B cell (primary cell): ENCODE results near the gene PHACTR2. TPM values are rescaled to one million over a fixed set of nuclear protein-coding genes. Genes with fewer than 3 reads are reported as not detected.

Experiments used
- ATAC-seq: fragments of 200-7000 bp; cut with Tn5 transposase; one replicate; pipeline ENCODE4 v1.10.0; 2021; ENCODE audit warnings: low read depth, mild to moderate bottlenecking, moderate number of reproducible peaks, moderate library complexity
- CTCF ChIA-PET: fragments of 350-600 bp; sonication (Branson Sonifier 250); formaldehyde crosslinking; loops from one replicate; lab custom pipeline; 2021; ENCODE audit warnings: antibody characterized with exemption, inconsistent platforms; lab: Charles Lee
- POLR2A ChIA-PET: fragments of 350-600 bp; sonication (Branson Sonifier 250); formaldehyde crosslinking; loops from one replicate; lab custom pipeline; 2021; ENCODE audit warnings: antibody characterized with exemption; lab: Charles Lee
- DNase-seq: peaks from one replicate; pipeline ENCODE4 v3.0.0; 2013
- H2AFZ ChIP-seq: 2 replicates; pipeline ENCODE4 v1.6.1; 2012; ENCODE audit warnings: mild to moderate bottlenecking, low read depth, low read length; ENCODE audit not compliant: insufficient read depth, poor library complexity, severe bottlenecking
- H3K27ac ChIP-seq, 2 donors: 1 replicate in 1 of 2; 2 replicates in 1 of 2; pipeline ENCODE4 v1.5.1; 2012 to 2013; ENCODE audit warnings: low read length in 2 of 2, mild to moderate bottlenecking in 2 of 2, moderate library complexity in 1 of 2
- H3K27me3 ChIP-seq, 4 experiments: fragments of 200-600 bp in 1 of 4; sonication (generic) in 1 of 4; replicated peaks in 1 of 4; 1 replicate in 2 of 4; 2 replicates in 2 of 4; pipeline versions ENCODE4 v1.6.1 to v1.7.0; 2013 to 2016; ENCODE audit warnings: low read length in 3 of 4, mild to moderate bottlenecking in 2 of 4, mixed read lengths in 1 of 4, moderate library complexity in 1 of 4; ENCODE audit not compliant: insufficient read depth in 4 of 4, control insufficient read depth in 3 of 4; ENCODE audit errors: control extremely low read depth in 1 of 4
- H3K36me3 ChIP-seq, 2 experiments: replicated peaks in 1 of 2; 1 replicate in 1 of 2; 2 replicates in 1 of 2; pipeline versions ENCODE4 v1.6.1 to v1.7.1; 2013; ENCODE audit warnings: low read length in 1 of 2; ENCODE audit not compliant: insufficient read depth in 2 of 2, control insufficient read depth in 1 of 2; ENCODE audit errors: control extremely low read depth in 1 of 2, extremely low read depth in 1 of 2
- H3K4me1 ChIP-seq, 2 donors: fragments of 200-600 bp in 1 of 2; sonication (generic) in 1 of 2; 1 replicate in 1 of 2; 2 replicates in 1 of 2; pipeline versions ENCODE4 v1.5.1 to v1.6.1; 2013 to 2017; ENCODE audit warnings: low read length in 2 of 2; ENCODE audit not compliant: control insufficient read depth in 2 of 2, insufficient read depth in 2 of 2
- H3K4me2 ChIP-seq: replicated peaks from 2 replicates; pipeline ENCODE3; 2012; ENCODE audit warnings: mild to moderate bottlenecking, low read depth, low read length; ENCODE audit not compliant: poor library complexity, severe bottlenecking
- H3K4me3 ChIP-seq, 5 experiments: fragments of 200-600 bp in 1 of 5; sonication (generic) in 1 of 5; 1 replicate in 3 of 5; 2 replicates in 2 of 5; pipeline versions ENCODE4 v1.5.1 to v1.7.0; 2011 to 2016; ENCODE audit warnings: low read length in 4 of 5, mild to moderate bottlenecking in 4 of 5, low read depth in 2 of 5, control low read depth in 1 of 5, moderate library complexity in 1 of 5; ENCODE audit not compliant: insufficient read depth in 1 of 5; ENCODE audit errors: control extremely low read depth in 1 of 5, extremely low read depth in 1 of 5
- H3K79me2 ChIP-seq: fragments of 200-600 bp; sonication (generic); one replicate; pipeline ENCODE4 v1.6.0; 2016; ENCODE audit warnings: low read length; ENCODE audit not compliant: control insufficient read depth, insufficient read depth
- H3K9ac ChIP-seq: fragments of 200-600 bp; sonication (generic); 2 replicates; pipeline ENCODE4 v1.6.1; 2017; ENCODE audit warnings: mild to moderate bottlenecking, low read length, moderate library complexity
- H3K9me3 ChIP-seq, 3 donors: one replicate each; pipeline versions ENCODE4 v1.6.1 to v1.7.1; 2013; ENCODE audit warnings: low read length in 2 of 3; ENCODE audit not compliant: control insufficient read depth in 2 of 3, insufficient read depth in 1 of 3; ENCODE audit errors: control extremely low read depth in 1 of 3
- H4K20me1 ChIP-seq: 2 replicates; pipeline ENCODE4 v1.6.0; 2012; ENCODE audit warnings: mild to moderate bottlenecking, low read length; ENCODE audit not compliant: insufficient read depth, control insufficient read depth, poor library complexity, severe bottlenecking
- H3K27ac Mint-ChIP-seq: one replicate; pipeline ENCODE4 v1.8.0; 2021; ENCODE audit warnings: mixed read lengths
- H3K27me3 Mint-ChIP-seq: one replicate; pipeline ENCODE4 v1.8.0; 2021; ENCODE audit warnings: mixed read lengths
- H3K4me1 Mint-ChIP-seq: one replicate; pipeline ENCODE4 v1.8.0; 2021; ENCODE audit warnings: mixed read lengths
- H3K4me3 Mint-ChIP-seq: one replicate; pipeline ENCODE4 v1.8.0; 2021; ENCODE audit warnings: mixed read lengths
- H3K9me3 Mint-ChIP-seq: one replicate; pipeline ENCODE4 v1.8.0; 2022; ENCODE audit warnings: mixed read lengths; ENCODE audit not compliant: insufficient read depth
- EZH2 ChIP-seq: IDR thresholded peaks from 2 replicates; pipeline ENCODE4 v1.6.1; 2012; ENCODE audit warnings: borderline replicate concordance, low read depth, mild to moderate bottlenecking, moderate library complexity, low read length; ENCODE audit not compliant: insufficient read depth, poor library complexity, severe bottlenecking
- WGBS: methylation state at CpG from one replicate; pipeline ENCODE4 v1.1.5; 2013; ENCODE audit warnings: missing lambda C conversion rate; ENCODE audit not compliant: insufficient coverage; 5-methylcytosine and 5-hydroxymethylcytosine counted together
- intact Hi-C: fragments of 100-400 bp; cut with micrococcal nuclease; formaldehyde crosslinking; loops from one replicate; pipeline ENCODE4 v1.10.0; 2022
- polyA plus RNA-seq: library from polyadenylated mRNA; depleted of rRNA; stranded (reverse); fragments of >200 nt; gene quantifications from 2 replicates; pipeline ENCODE4 v1.2.3, GENCODE V29; 2012
- total RNA-seq, 2 donors: library from RNA; stranded (reverse); fragments of 120-200 nt in 1 of 2; gene quantifications; 1 replicate in 1 of 2; 2 replicates in 1 of 2; pipeline versions ENCODE4 v1.2.3 to v1.2.4, GENCODE V29; 2013 to 2022
- TF ChIP-seq, protein P1 (sequence below): fragments of 200-600 bp; IDR thresholded peaks from one replicate; pipeline ENCODE4 v1.8.0; 2022; ENCODE audit warnings: antibody characterized with exemption, mild to moderate bottlenecking

Gene PHACTR2
- total and polyA plus RNA-seq, 2 donors (not counting 1 experiment from before 2014, with no cell fraction given), result 1.1 to 10.6 TPM

DNA sequence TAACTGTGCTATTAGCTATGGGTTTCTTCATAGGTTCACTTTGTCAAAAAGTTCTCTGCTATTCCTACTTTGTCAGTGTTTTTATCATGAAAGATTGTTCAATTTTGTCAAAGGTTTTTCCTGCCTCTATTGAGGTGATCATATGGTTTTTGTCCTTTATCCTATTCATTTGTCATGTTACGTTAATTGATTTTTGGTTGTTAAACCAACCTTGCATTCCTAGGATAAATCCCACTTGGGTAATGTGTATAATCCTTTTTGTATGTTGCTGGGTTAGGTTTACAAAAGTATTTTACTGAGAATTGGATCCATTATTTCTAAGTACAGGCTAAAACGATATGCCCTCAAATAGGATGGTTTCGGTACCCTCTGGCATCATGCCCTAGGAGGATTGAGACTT, 5.0 kb downstream of the PHACTR2 start:
- no peak overlapping the region for H3K4me2 ChIP-seq

DNA sequence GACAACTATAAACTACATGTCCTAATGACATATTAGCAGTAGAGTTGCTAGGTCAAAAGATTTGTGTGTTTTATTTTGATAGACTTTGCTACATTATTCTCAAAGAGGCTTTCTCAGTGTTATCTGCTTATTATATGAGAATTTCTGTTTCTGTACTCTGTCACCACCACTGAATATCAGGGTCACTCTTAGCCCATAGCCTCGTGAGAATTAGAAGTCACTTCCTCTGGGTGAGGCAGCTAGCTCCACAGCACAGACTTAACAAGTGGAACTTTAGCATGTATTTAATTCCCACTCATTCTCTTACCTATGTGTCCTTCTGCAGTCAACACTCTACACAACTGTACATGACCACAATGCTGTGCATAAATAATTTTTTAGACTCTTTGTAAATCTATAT, 6.7 kb downstream of the PHACTR2 start:
- ChIA-PET CTCF (no interaction called here), POLR2A (no interaction called here)
- ATAC-seq (no peak), DNase-seq (no peak)
- no peaks in the 10 kb centered on the region for H3K4me1 ChIP-seq
- H3K9ac ChIP-seq, result no peak overlapping the region
- no peak overlapping the region for H3K27ac ChIP-seq
- H3K27ac Mint-ChIP-seq, result no peak overlapping the region
- H3K27me3 ChIP-seq, result peaks cover 0 to 3% (median 1%) of the 10 kb centered on the region in 4 experiments
- WGBS, result 80% methylated on average over 1 of the region's 1 CpG
- H3K9me3 ChIP-seq, result peaks cover 1 to 4% (median 3%) of the 10 kb centered on the region in 3 donors
- TF ChIP-seq, protein P1, sequence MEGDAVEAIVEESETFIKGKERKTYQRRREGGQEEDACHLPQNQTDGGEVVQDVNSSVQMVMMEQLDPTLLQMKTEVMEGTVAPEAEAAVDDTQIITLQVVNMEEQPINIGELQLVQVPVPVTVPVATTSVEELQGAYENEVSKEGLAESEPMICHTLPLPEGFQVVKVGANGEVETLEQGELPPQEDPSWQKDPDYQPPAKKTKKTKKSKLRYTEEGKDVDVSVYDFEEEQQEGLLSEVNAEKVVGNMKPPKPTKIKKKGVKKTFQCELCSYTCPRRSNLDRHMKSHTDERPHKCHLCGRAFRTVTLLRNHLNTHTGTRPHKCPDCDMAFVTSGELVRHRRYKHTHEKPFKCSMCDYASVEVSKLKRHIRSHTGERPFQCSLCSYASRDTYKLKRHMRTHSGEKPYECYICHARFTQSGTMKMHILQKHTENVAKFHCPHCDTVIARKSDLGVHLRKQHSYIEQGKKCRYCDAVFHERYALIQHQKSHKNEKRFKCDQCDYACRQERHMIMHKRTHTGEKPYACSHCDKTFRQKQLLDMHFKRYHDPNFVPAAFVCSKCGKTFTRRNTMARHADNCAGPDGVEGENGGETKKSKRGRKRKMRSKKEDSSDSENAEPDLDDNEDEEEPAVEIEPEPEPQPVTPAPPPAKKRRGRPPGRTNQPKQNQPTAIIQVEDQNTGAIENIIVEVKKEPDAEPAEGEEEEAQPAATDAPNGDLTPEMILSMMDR, result no peak
- no peak for TF ChIP-seq EZH2
- intact Hi-C loops, result no loop called here
- peaks cover 26% of the 10 kb centered on the region for H3K27me3 Mint-ChIP-seq
- peaks cover 5% of the 10 kb centered on the region for H3K9me3 Mint-ChIP-seq
- H3K4me3 ChIP-seq, result no peak overlapping the region
- H2AFZ ChIP-seq, result no peak overlapping the region
- H3K36me3 ChIP-seq, result no peaks in the 10 kb centered on the region
- no peak overlapping the region for H3K4me3 Mint-ChIP-seq
- H3K4me1 Mint-ChIP-seq, result no peaks in the 10 kb centered on the region
- no peaks in the 10 kb centered on the region for H4K20me1 ChIP-seq
- no peak overlapping the region for H3K4me2 ChIP-seq
- H3K79me2 ChIP-seq, result no peaks in the 10 kb centered on the region

More for the DNA sequence above, 5.0 kb downstream of the PHACTR2 start:
- no peaks in the 10 kb centered on the region for H3K36me3 ChIP-seq
- peaks cover 6 to 13% of the 10 kb centered on the region in 2 donors for H3K4me1 ChIP-seq
- Mint-ChIP-seq H3K9me3 (peaks cover 5% of the 10 kb centered on the region), H3K4me1 (peaks cover 10% of the 10 kb centered on the region), H3K27me3 (peaks cover 37% of the 10 kb centered on the region), H3K27ac (no peak overlapping the region), H3K4me3 (no peak overlapping the region)
- no peak overlapping the region for H3K27ac ChIP-seq
- H3K79me2 ChIP-seq, result no peaks in the 10 kb centered on the region
- no peak overlapping the region for H3K9ac ChIP-seq
- no peak for DNase-seq
- no CpG with 5 or more reads among the region's 3 CpGs for WGBS
- no peak for TF ChIP-seq EZH2
- TF ChIP-seq, protein P1, result no peak
- peaks cover 0 to 15% (median 10%) of the 10 kb centered on the region in 4 experiments for H3K27me3 ChIP-seq
- CTCF ChIA-PET, result no interaction called here
- no peak overlapping the region for H2AFZ ChIP-seq
- POLR2A ChIA-PET, result no interaction called here
- H4K20me1 ChIP-seq, result no peaks in the 10 kb centered on the region
- no peak for ATAC-seq
- H3K9me3 ChIP-seq, result peaks cover 1 to 4% (median 3%) of the 10 kb centered on the region in 3 donors
- intact Hi-C loops, result no loop called here
- H3K4me3 ChIP-seq, result no peak overlapping the region
